PFSK-1 (cell line): ENCODE measurements around the gene C8G.

ENCODE experiments used
- FOXP2 ChIP-seq: optimal IDR thresholded peaks from 2 replicates; pipeline ENCODE3; 2011; ENCODE audit warnings: borderline replicate concordance, control low read depth, inconsistent platforms; ENCODE audit not compliant: insufficient read depth; ENCODE audit errors: extremely low read length, extremely low read depth
- POLR2AphosphoS5 ChIP-seq: IDR thresholded peaks from 2 replicates; pipeline ENCODE4 v1.6.1; 2012; ENCODE audit warnings: low read depth, mild to moderate bottlenecking, control low read depth, low read length, moderate library complexity
- REST ChIP-seq, 2 experiments: IDR thresholded peaks; 2 replicates each; pipeline versions ENCODE4 v1.6.1 to v1.8.0; 2011 to 2012; ENCODE audit warnings: low read depth in 2 of 2, low read length in 2 of 2, control low read depth in 1 of 2, inconsistent platforms in 1 of 2, mild to moderate bottlenecking in 1 of 2, moderate library complexity in 1 of 2; ENCODE audit not compliant: insufficient read depth in 1 of 2
- SIN3A ChIP-seq: IDR thresholded peaks from 2 replicates; pipeline ENCODE4 v1.6.1; 2012; ENCODE audit warnings: mild to moderate bottlenecking, low read length, moderate library complexity, borderline replicate concordance; ENCODE audit not compliant: insufficient read depth
- TAF1 ChIP-seq: IDR thresholded peaks from 2 replicates; pipeline ENCODE4 v1.6.1; 2012; ENCODE audit warnings: low read length, control low read depth, borderline replicate concordance; ENCODE audit not compliant: insufficient read depth

C8G gene

DNA sequence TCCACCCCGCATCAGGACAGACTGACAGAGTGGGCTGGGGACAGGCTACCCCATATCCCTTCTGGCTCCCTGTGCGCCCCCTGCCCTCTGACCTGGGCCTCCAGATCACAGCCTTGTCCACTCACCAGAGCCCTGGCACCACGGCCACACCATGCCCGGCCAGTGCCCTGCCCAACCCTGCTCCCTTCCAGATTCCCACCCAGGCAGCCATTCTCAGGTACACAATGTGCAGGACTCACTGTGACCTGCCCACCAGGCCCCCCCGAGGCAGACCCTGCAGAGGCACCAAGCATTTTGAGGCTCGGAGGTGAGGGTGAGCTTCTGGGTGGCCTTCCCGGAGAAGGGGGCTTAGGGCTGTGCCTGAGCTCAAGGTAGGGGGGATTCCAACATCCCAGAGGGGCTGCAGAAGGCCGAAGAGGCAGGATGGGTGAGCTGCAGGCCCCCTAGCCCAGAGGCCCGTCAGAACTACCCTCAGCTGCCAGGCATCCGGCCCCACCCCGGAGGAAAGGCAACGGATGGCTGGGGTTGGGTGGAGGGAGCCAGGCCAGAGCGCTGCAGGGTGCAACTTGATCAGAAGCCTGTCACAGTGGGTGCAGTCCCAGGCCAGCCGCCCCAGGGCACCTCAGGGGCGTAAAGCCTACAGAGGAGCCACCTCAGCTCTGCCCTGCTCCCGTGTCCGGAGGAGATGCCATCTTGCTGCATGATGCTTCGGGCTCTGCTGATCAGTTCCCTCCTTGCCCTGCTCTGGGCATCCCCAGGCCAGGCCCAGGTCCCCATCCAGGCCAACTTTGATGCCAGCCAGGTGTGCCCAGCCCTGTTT is 37.4 kb downstream of the C8G start, which contains the start of gene LCNL1:
LCNL1 (plus strand) TSS at position 762 of the 820 bp plus-strand sequence. CDS start 594 bp downstream, outside the sequence.
- TF ChIP-seq SIN3A (no peak), REST (IDR thresholded peaks at IDR 0.05; ENCODE audit: insufficient read depth in 1 of 2, low read depth in 2 of 2, low read length in 2 of 2) (no peak), TAF1 (no peak), POLR2AphosphoS5 (no peak), FOXP2 (no peak)

DNA sequence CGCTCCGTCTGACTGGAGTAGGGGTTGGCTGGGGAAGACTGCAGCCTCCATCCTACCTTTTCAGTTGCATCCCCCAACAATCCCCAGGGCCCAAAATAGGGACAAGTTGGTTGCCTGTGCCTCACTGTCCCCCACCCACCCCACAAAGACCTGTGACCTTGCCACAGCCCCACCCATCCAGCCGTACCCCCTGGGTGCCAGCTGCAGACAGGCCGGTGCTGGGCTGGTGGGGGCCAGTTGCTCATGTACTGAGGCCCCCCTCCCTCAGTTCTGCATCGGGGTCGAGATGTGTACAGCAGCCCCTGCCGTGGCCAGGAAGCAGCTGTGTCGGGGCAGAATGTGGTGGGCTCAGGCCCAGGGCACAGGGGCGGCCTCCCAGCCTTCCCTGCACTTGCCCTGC is 38.1 kb downstream of the C8G start:
- no peak for TF ChIP-seq SIN3A

GRCh38 chr9:136983656-136984314 is 38.7 kb downstream of the C8G start:
- TF ChIP-seq TAF1, result no peak
- TF ChIP-seq SIN3A, result no peak
- no peak for TF ChIP-seq POLR2AphosphoS5
- TF ChIP-seq FOXP2, result no peak
- no peak for TF ChIP-seq REST (IDR thresholded peaks at IDR 0.05; ENCODE audit: insufficient read depth in 1 of 2, low read depth in 2 of 2, low read length in 2 of 2)

DNA sequence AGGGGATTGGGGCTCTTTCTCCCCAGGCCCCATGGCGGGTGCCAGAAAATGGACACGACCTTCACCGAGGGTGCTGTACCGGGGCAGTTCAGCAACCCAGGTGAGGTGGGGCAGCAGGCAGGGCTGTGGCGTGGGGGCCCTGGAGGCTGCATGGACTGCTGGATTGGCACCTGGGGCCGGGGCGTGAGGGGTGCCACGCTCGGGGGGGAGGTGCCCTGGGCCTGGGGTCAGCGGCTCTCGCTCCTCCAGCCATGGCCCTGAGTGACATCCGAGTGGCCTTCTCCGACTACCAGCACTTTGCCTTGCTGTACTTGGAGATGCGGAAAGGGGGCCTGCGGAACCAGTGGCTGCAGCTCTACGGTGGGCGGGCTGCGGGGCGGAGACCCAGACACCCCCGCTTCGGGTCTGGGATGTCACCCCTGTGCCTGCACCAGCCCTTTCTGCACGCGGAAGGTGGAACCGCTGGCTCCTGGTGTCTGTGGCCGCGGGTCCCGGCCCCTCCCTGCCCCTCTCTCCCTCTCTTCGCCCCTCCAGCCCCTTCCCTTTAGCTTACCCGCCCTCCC is 39.5 kb downstream of the C8G start:
- TF ChIP-seq REST (IDR thresholded peaks at IDR 0.05; ENCODE audit: insufficient read depth in 1 of 2, low read depth in 2 of 2, low read length in 2 of 2) (no peak), POLR2AphosphoS5 (no peak), FOXP2 (no peak), SIN3A (no peak), TAF1 (no peak)

DNA sequence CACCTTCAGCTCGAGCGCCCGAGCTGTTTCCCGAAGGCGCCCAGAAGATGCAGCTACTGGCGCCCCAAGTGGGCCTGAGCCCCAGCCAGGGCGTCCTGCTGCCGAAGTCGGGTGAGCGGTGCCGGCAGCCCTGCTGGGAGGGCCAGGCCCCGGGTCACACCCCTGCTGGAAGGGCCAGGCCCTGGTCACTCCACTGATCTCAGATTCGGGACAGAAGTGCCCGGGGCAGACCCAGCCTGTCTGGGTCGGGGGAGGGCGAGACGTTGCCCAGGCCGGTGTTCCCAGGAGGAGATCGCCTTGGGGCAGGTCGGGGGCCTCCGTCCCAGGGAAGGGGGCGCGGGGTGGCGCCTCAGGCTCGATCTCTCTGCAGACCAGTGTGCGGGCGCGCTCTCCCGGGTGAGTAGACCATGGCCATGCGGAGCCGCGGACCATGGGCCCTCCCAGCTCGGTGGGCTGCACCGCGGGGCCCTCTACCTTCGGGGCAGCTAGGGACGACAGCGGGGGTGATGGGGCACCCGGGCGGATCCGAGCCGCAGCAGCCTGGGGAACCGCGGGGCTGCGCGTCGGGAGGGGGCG is 40.1 kb downstream of the C8G start:
- no peak for TF ChIP-seq POLR2AphosphoS5
- TF ChIP-seq SIN3A, result no peak
- no peak for TF ChIP-seq TAF1
- no peak for TF ChIP-seq REST (IDR thresholded peaks at IDR 0.05; ENCODE audit: insufficient read depth in 1 of 2, low read depth in 2 of 2, low read length in 2 of 2)
- TF ChIP-seq FOXP2, result no peak
